SK-N-SH treated with all-trans-retinoic acid at 6 μM for 48 hours (cell line): ENCODE measurements around the gene BIRC2.

Experiments used
- ATAC-seq: fragments of 200-7000 bp; cut with Tn5 transposase; 3 replicates; pipeline ENCODE4 v1.9.1; 2020; ENCODE audit warnings: mild to moderate bottlenecking, moderate library complexity
- ARNTL ChIP-seq: fragments of 450-650 bp; formaldehyde crosslinking; IDR thresholded peaks from 2 replicates; pipeline ENCODE4 v1.5.0; 2020; ENCODE audit warnings: low read depth, mild to moderate bottlenecking, moderate library complexity, borderline replicate concordance
- BACH2 ChIP-seq: fragments of 250-450 bp; sonication (Bioruptor Pico); IDR thresholded peaks from 2 replicates; pipeline ENCODE4 v1.9.0; 2021; ENCODE audit warnings: mild to moderate bottlenecking, borderline replicate concordance
- CSDC2 ChIP-seq: fragments of 250-450 bp; sonication (Bioruptor Pico); IDR thresholded peaks from 2 replicates; pipeline ENCODE4 v1.5.0; 2020; ENCODE audit warnings: mild to moderate bottlenecking, moderate library complexity
- ESRRG ChIP-seq: fragments of 250-450 bp; sonication (Bioruptor Pico); IDR thresholded peaks from 2 replicates; pipeline ENCODE4 v1.6.1; 2021; ENCODE audit warnings: mild to moderate bottlenecking
- GLIS3 ChIP-seq: fragments of 250-450 bp; sonication (Bioruptor Pico); IDR thresholded peaks from 2 replicates; pipeline ENCODE4 v1.5.0; 2020; ENCODE audit warnings: mild to moderate bottlenecking, moderate library complexity
- ISL1 ChIP-seq: fragments of 250-450 bp; sonication (Bioruptor Pico); IDR thresholded peaks from 2 replicates; pipeline ENCODE4 v2.1.2; 2022; ENCODE audit warnings: mild to moderate bottlenecking, moderate library complexity
- OSR1 ChIP-seq: fragments of 250-450 bp; sonication (Bioruptor Pico); IDR thresholded peaks from 2 replicates; pipeline ENCODE4 v1.8.0; 2022; ENCODE audit warnings: moderate library complexity, mild to moderate bottlenecking, inconsistent platforms
- PPARA ChIP-seq: fragments of 250-450 bp; sonication (Bioruptor Pico); IDR thresholded peaks from 2 replicates; pipeline ENCODE4 v1.5.0; 2020; ENCODE audit warnings: mild to moderate bottlenecking, borderline replicate concordance
- RARB ChIP-seq: fragments of 250-450 bp; sonication (Bioruptor Pico); IDR thresholded peaks from 2 replicates; pipeline ENCODE4 v1.8.0; 2021; ENCODE audit warnings: mild to moderate bottlenecking, moderate library complexity
- TCF4 ChIP-seq: fragments of 250-450 bp; sonication (Bioruptor Pico); IDR thresholded peaks from 2 replicates; pipeline ENCODE4 v1.8.0; 2021; ENCODE audit warnings: mild to moderate bottlenecking, moderate library complexity, borderline replicate concordance
- ZC3H10 ChIP-seq: fragments of 250-450 bp; sonication (Bioruptor Pico); IDR thresholded peaks from 2 replicates; pipeline ENCODE4 v1.5.1; 2021; ENCODE audit warnings: mild to moderate bottlenecking, moderate library complexity
- ZFP3 ChIP-seq: fragments of 250-450 bp; sonication (Bioruptor Pico); IDR thresholded peaks from 2 replicates; pipeline ENCODE4 v1.5.0; 2020; ENCODE audit warnings: mild to moderate bottlenecking, moderate library complexity
- ZFP30 ChIP-seq: fragments of 450-650 bp; formaldehyde crosslinking; IDR thresholded peaks from 2 replicates; pipeline ENCODE4 v1.5.0; 2022; ENCODE audit warnings: mild to moderate bottlenecking, moderate library complexity
- ZNF565 ChIP-seq: fragments of 450-650 bp; formaldehyde crosslinking; conservative IDR thresholded peaks from 2 replicates; pipeline ENCODE4 v1.5.0; 2020; ENCODE audit warnings: low read depth, mild to moderate bottlenecking, moderate library complexity
- TF ChIP-seq, protein P1 (sequence below): fragments of 250-450 bp; sonication (Bioruptor Pico); IDR thresholded peaks from 2 replicates; pipeline ENCODE4 v1.5.0; 2020; ENCODE audit warnings: mild to moderate bottlenecking, moderate library complexity
- TF ChIP-seq, protein P2 (sequence below): fragments of 250-450 bp; sonication (Bioruptor Pico); IDR thresholded peaks from 2 replicates; pipeline ENCODE4 v1.8.0; 2020; ENCODE audit warnings: mild to moderate bottlenecking, moderate library complexity, borderline replicate concordance
- TF ChIP-seq, protein P3 (sequence below): fragments of 250-450 bp; sonication (Bioruptor Pico); IDR thresholded peaks from 2 replicates; pipeline ENCODE4 v1.5.1; 2021; ENCODE audit warnings: mild to moderate bottlenecking, moderate library complexity
- TF ChIP-seq, protein P4 (sequence below): fragments of 250-450 bp; sonication (Bioruptor Pico); IDR thresholded peaks from 2 replicates; pipeline ENCODE4 v1.5.1; 2020; ENCODE audit warnings: low read depth, mild to moderate bottlenecking, moderate library complexity
- TF ChIP-seq, protein P5 (sequence below): fragments of 250-450 bp; sonication (Bioruptor Pico); IDR thresholded peaks from 2 replicates; pipeline ENCODE4 v1.8.0; 2021; ENCODE audit warnings: low read depth, mild to moderate bottlenecking, moderate library complexity, borderline replicate concordance

Gene BIRC2

DNA sequence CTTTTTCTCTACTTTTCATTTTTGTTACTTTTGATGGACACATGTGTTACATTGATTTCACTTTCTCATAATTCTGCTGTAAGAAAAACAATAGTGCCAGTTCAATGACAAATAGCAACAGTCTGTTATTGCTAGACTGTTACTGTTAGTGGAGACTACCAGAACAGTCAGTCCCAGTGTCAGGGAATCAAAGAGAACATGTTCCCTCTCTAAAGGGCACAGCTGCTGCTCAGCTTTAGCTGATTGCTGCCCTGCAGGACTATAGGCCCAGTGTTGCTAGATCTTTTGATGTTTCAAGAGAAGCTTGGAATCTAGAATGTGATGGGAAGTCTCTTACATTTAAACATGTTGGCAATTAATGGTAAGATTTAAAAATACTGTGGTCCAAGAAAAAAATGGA lies 26.3 kb upstream of the BIRC2 start:
- TF ChIP-seq ZNF565 (CRISPR knock-in tag) = no peak
- TF ChIP-seq BACH2 = no peak
- TF ChIP-seq, protein P1, sequence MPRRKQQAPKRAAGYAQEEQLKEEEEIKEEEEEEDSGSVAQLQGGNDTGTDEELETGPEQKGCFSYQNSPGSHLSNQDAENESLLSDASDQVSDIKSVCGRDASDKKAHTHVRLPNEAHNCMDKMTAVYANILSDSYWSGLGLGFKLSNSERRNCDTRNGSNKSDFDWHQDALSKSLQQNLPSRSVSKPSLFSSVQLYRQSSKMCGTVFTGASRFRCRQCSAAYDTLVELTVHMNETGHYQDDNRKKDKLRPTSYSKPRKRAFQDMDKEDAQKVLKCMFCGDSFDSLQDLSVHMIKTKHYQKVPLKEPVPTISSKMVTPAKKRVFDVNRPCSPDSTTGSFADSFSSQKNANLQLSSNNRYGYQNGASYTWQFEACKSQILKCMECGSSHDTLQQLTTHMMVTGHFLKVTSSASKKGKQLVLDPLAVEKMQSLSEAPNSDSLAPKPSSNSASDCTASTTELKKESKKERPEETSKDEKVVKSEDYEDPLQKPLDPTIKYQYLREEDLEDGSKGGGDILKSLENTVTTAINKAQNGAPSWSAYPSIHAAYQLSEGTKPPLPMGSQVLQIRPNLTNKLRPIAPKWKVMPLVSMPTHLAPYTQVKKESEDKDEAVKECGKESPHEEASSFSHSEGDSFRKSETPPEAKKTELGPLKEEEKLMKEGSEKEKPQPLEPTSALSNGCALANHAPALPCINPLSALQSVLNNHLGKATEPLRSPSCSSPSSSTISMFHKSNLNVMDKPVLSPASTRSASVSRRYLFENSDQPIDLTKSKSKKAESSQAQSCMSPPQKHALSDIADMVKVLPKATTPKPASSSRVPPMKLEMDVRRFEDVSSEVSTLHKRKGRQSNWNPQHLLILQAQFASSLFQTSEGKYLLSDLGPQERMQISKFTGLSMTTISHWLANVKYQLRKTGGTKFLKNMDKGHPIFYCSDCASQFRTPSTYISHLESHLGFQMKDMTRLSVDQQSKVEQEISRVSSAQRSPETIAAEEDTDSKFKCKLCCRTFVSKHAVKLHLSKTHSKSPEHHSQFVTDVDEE (CRISPR knock-in tag) = no peak
- no peak for TF ChIP-seq PPARA
- TF ChIP-seq, protein P2, sequence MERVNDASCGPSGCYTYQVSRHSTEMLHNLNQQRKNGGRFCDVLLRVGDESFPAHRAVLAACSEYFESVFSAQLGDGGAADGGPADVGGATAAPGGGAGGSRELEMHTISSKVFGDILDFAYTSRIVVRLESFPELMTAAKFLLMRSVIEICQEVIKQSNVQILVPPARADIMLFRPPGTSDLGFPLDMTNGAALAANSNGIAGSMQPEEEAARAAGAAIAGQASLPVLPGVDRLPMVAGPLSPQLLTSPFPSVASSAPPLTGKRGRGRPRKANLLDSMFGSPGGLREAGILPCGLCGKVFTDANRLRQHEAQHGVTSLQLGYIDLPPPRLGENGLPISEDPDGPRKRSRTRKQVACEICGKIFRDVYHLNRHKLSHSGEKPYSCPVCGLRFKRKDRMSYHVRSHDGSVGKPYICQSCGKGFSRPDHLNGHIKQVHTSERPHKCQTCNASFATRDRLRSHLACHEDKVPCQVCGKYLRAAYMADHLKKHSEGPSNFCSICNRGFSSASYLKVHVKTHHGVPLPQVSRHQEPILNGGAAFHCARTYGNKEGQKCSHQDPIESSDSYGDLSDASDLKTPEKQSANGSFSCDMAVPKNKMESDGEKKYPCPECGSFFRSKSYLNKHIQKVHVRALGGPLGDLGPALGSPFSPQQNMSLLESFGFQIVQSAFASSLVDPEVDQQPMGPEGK (CRISPR knock-in tag) = no peak
- no peak for TF ChIP-seq TCF4
- TF ChIP-seq ZFP30 (CRISPR knock-in tag) = no peak
- TF ChIP-seq ARNTL = no peak
- TF ChIP-seq GLIS3 (CRISPR knock-in tag) = no peak
- no peak for TF ChIP-seq CSDC2 (CRISPR knock-in tag)
- no peak for TF ChIP-seq OSR1 (CRISPR knock-in tag)
- no peak for TF ChIP-seq RARB
- TF ChIP-seq, protein P3, sequence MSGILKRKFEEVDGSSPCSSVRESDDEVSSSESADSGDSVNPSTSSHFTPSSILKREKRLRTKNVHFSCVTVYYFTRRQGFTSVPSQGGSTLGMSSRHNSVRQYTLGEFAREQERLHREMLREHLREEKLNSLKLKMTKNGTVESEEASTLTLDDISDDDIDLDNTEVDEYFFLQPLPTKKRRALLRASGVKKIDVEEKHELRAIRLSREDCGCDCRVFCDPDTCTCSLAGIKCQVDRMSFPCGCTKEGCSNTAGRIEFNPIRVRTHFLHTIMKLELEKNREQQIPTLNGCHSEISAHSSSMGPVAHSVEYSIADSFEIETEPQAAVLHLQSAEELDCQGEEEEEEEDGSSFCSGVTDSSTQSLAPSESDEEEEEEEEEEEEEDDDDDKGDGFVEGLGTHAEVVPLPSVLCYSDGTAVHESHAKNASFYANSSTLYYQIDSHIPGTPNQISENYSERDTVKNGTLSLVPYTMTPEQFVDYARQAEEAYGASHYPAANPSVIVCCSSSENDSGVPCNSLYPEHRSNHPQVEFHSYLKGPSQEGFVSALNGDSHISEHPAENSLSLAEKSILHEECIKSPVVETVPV (CRISPR knock-in tag) = no peak
- no peak for TF ChIP-seq ZFP3 (CRISPR knock-in tag)
- TF ChIP-seq, protein P4, sequence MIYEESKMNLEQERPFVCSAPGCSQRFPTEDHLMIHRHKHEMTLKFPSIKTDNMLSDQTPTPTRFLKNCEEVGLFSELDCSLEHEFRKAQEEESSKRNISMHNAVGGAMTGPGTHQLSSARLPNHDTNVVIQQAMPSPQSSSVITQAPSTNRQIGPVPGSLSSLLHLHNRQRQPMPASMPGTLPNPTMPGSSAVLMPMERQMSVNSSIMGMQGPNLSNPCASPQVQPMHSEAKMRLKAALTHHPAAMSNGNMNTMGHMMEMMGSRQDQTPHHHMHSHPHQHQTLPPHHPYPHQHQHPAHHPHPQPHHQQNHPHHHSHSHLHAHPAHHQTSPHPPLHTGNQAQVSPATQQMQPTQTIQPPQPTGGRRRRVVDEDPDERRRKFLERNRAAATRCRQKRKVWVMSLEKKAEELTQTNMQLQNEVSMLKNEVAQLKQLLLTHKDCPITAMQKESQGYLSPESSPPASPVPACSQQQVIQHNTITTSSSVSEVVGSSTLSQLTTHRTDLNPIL (CRISPR knock-in tag) = no peak
- ATAC-seq = no peak

DNA sequence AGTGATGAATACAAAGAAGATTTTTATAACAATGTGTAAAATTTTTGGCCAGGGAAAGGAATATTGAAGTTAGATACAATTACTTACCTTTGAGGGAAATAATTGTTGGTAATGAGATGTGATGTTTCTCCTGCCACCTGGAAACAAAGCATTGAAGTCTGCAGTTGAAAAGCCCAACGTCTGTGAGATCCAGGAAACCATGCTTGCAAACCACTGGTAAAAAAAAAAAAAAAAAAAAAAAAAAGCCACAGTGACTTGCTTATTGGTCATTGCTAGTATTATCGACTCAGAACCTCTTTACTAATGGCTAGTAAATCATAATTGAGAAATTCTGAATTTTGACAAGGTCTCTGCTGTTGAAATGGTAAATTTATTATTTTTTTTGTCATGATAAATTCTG lies 24.5 kb upstream of the BIRC2 start:
- no peak for ATAC-seq
- TF ChIP-seq, protein P1 (CRISPR knock-in tag) = no peak
- TF ChIP-seq ISL1 (CRISPR knock-in tag) (no peak), OSR1 (CRISPR knock-in tag) (no peak), TCF4 (no peak), RARB (no peak), ESRRG (no peak), ZC3H10 (CRISPR knock-in tag) (no peak), CSDC2 (CRISPR knock-in tag) (no peak)
- TF ChIP-seq, protein P2 (CRISPR knock-in tag) = no peak
- TF ChIP-seq, protein P5, sequence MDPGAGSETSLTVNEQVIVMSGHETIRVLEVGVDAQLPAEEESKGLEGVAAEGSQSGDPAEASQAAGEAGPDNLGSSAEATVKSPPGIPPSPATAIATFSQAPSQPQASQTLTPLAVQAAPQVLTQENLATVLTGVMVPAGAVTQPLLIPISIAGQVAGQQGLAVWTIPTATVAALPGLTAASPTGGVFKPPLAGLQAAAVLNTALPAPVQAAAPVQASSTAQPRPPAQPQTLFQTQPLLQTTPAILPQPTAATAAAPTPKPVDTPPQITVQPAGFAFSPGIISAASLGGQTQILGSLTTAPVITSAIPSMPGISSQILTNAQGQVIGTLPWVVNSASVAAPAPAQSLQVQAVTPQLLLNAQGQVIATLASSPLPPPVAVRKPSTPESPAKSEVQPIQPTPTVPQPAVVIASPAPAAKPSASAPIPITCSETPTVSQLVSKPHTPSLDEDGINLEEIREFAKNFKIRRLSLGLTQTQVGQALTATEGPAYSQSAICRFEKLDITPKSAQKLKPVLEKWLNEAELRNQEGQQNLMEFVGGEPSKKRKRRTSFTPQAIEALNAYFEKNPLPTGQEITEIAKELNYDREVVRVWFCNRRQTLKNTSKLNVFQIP (CRISPR knock-in tag) = no peak
